HG03196 (cell line): Measurements from ENCODE around the gene PRRG2.

Experiments
- ATAC-seq: cut with Tn5 transposase; IDR thresholded peaks from one replicate; pipeline ENCODE4 v1.9.1; 2021; ENCODE audit not compliant: unreplicated experiment

PRRG2 gene

DNA sequence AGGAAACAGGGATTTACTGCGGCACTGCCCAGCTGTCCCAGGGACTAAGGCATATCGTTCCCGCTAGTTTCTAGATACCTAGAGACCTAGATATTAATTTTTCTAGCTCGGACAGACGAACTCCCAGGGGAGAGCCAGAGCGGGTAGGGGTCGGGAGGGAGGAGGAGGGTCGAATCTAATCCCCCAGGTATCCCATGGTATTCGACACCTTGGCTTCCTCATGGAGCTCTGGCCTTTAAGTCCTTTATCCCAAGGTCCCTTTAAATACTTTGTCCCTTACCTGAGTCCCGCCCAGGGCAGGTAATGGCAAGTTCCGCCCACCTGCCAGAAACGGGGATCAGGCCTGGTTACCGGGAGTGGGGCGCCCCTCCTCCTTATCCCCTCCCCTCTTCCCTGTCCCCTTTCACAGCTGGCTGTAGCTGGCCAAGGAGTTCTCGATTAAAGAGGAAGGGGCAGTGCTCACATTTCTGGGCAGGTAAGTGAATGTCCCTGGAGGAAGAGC is at the start of gene PRRG2:
Gene PRRG2, plus strand, starts transcription at position 310 of the 502 bp plus-strand sequence. CDS start 1,904 bp downstream, outside the sequence.
- ATAC-seq: no peak

DNA sequence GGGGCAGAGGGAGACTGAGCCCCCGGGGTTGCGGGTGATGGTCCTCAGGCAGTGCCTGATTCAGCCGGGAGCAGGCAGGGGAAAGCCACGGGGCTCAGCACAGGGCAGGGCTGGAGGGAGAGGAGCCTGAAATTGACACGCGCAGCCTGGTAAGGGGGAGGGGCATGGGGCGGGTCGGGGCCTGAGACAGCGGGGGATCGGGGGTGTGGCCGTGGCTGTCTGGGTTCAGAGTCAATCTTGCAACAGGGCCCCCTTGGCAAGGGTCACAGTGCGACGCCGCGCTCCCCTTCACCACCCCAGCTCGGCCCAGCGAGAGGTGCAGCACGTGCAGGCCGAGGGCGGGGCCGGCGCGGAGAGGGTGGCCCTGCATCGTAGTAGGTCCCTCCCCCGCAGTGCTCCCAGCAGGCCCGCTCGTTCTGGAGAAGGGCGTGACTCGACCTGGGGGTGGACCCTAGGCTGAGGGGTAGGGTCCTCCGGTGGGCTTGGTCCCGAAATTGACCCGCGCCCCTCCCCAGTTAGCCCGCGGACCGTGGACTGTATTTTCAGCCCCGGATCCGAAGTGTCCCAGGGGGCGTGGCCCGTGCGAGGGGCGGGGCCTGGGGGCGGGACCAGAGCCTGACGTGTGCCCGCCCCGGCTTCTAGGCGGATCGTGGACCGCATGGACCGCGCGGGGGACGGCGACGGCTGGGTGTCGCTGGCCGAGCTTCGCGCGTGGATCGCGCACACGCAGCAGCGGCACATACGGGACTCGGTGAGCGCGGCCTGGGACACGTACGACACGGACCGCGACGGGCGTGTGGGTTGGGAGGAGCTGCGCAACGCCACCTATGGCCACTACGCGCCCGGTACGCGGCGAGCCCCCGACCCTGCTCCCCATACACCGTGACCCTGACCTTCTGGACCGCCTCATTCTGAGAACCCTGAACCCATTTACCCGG is 47.3 kb upstream of the PRRG2 start:
- ATAC-seq: peak; percentile 66

DNA sequence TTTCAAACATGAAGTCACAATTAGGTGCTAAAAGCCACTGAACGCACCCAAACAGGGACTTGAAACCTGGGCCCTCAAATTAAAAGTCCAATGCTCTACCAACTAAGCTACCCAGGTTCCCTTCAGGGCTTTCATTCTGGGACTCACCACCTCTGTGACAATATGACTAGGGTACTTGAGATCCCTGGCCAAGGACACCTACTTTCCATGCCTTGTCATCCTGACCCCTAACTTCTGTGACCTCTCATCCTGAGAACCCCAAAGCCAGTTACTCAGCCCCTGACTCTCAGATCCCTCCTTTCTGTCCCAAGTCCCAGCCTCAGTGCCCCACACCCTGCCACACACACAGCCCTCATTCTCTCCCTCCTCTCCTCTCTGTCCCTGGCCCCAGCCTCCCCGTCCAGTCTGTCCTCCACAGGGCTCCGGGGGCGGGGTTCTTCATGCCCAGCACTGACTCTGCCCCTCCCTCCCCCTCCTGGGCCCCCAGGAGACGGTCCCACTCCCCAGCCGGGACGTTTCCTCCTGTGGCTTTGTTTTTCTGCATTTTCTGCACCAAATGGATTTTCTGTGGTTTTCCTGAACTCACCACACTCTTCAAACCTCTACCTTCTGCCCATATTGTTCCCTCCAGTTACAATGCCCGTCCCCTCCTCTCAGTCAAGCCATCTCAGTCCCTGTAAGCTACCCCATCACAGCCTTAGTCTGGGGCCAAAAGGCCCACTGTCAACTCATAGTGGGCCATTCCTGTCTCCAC is 46.3 kb upstream of the PRRG2 start:
- no peak for ATAC-seq

DNA sequence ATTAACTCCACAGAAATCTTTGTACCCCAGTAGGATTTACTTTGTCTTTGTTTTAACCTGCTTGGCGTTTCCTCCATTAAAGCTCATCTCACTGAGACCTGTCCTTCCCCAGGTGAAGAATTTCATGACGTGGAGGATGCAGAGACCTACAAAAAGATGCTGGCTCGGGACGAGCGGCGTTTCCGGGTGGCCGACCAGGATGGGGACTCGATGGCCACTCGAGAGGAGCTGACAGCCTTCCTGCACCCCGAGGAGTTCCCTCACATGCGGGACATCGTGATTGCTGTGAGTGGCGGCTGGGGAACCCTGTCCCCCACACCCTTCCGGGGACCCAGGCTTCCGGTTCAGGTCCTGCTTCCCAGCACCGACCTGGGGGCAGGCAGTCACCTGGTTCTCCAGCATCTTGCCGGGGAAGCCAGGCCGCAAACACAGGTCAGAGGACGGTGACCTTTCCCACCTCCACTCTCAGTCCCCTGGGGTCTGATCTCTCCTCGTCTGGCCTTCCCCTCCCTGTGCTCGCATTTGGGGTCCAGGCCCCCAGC is 44.1 kb upstream of the PRRG2 start:
- no peak for ATAC-seq

DNA sequence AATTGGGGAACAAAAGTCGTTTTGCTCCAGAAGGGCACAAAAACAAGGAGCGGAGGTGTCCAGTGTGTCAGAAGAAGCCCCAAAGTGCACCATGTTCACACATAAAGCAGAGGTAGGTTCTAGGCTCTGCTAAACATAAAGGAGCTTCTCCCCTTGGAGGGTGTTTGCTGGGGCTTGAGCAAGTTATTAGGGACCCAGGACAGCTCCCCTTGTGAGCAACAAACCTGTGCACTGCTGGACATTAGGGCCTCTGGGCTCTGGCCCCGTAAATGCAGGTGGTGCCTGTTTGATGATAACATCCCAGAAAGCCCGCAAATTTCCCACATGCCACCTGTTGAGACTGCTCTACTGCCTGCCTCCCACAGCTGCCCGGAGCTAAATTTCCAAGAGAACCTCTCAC is 42.5 kb upstream of the PRRG2 start:
- ATAC-seq: no peak

DNA sequence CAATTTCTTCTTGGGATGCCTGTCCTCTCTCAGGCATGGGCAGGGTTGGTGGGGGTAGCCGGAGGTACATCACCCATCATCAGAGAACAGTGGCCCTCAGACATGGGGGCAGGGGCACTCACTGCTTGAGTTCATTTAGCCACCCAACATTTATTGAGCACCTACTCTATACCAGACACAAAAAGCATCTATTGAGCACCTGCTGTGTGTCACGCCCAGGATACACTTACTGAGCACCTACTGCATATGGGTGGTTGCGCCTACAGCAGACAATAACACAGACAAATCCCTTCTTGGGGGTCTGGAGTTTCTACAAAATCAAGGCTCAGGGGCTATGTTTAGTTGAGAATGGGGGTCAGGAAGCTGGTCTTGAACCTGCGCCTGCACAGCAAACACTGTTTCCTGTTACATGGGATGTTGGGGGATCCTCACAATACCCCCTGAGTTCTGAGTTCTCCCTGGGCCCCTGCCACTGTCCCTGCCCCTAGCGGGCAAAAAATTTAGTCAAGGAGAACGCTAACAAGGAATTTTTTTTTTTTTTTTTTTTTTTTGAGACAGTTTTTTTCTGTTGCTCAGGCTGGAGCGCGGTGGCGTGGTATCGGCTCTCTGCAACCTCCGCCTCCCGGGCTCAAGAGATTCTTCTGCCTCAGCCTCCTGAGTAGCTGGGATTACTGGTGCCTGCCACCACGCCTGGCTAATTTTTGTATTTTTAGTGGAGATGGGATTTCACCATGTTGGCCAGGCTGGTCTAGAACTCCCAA is 41.7 kb upstream of the PRRG2 start:
- ATAC-seq: no peak

DNA sequence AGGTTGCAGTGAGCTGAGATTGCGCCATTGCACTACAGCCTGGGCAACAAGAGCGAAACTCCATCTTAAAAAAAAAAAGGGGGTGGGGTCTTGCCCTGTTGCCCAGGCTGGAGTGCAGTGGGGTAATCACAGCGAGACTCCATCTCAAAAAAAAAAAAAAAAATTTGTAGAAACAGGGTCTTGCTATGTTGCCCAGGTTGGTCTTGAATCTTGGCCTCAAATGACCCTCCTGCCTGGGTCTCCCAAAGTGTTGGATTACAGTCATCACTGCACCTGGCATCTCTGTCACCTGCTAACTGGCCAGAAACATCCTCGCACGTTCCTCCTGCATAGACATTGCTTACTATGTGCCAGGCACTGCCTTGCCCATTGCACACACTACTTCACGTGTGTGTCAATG is 39.2 kb upstream of the PRRG2 start:
- no peak for ATAC-seq

DNA sequence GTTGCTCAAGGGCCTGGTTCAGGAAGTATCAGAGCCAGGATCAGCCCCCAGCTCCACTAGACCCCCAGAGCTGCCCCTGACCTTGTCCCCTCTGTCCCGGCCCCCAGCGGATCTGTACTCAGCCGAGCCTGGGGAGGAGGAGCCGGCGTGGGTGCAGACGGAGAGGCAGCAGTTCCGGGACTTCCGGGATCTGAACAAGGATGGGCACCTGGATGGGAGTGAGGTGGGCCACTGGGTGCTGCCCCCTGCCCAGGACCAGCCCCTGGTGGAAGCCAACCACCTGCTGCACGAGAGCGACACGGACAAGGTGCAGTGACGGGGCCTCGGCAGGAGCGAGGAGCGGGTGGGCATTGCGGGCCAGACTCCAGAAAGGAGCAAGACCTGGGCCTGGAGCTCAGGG is 38.7 kb upstream of the PRRG2 start:
- ATAC-seq: no peak

DNA sequence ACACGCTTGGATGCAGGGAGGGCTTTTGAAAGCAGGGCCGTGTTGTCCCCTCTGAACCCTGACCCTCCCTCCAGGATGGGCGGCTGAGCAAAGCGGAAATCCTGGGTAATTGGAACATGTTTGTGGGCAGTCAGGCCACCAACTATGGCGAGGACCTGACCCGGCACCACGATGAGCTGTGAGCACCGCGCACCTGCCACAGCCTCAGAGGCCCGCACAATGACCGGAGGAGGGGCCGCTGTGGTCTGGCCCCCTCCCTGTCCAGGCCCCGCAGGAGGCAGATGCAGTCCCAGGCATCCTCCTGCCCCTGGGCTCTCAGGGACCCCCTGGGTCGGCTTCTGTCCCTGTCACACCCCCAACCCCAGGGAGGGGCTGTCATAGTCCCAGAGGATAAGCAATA is 38.1 kb upstream of the PRRG2 start:
- no peak for ATAC-seq

DNA sequence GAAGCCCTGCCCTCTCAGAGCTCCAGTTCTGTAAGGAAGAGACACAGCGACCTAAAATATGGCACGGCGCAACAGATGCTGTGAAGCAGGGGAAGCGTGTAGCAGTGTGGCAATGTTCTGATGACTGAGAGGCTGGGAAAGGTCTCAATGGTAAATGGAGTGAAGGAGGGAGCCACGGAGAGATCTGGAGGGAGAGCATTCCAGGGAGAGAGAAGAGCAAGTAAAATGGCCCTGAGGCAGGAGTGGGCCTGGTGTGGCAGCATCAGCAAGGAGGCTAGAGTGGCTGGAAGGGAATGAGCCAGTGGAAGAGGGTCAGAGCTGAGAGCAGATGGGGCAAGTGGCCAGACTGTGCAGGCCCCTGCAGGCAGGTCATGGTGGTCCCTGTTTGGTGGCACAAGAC is 37.0 kb upstream of the PRRG2 start:
- ATAC-seq: no peak

DNA sequence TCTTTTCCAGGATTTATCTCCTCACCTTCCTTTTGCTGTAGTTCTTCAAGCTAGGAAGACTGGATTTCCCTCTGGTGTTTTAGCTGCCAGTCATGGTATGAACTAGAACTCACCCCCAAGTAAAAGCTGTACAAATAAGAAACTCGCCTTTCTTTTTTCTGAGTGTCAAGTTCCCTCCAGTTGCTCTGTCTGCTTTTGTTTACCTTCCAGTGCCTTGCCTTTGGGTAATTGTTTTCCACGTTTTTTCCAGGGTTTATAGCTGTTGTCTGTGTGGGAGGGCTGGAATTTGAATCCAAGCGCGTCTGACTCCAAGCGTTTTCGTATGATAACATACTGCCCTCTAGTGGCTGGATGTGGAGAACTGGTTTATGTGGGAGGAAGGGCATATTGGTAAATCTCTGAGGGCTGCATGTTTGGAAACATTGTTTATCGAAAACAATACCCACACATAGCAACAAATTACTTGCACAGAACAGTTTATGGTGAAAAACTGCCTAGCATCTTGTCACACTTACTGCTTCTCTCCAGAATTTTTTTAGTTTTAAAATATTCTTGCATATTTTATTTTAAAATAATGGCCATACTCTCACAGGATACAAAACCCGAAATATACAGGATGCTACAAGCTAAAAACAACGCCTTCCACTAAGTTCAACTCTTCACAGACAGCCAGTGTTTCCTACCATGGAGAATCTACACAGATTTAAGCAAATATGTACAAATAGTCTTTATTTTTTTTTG is 34.1 kb upstream of the PRRG2 start:
- no peak for ATAC-seq

DNA sequence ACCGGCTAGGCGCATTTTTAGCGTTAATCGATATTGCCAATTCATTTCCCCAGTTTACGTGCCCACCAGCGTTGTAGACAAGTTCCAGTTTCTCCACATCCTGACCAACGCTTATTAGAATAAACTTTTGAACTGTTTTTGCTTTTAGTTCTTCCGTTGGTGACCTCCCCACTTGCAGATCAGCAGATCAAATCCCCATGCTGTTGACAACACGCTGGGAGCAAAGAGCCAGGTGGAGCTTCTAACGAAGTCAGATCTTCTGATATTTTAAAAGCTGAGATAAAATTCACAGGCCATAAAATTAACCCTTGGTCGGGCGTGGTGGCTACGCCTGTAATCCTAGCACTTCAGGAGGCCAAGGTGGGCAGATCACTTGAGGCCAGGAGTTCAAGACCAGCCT is 32.1 kb upstream of the PRRG2 start:
- no peak for ATAC-seq

DNA sequence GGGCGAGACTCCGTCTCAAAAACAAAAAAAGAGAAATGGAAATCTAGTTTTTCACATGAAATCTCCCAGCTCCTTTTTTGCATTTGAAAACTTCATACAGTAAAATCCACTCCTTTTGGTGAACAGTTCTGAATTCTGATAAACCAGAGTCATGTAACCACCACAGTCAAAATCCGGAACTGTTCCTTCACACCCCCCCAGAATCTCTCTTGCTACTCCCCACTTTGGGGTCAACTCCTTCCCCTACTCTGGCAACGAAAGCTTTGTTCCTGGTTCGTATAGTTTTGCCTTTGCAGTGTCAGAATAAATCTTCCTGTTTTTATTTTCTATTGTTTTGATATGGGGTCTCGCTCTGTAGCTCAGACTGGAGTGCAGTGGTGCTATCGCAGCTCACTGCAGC is 29.6 kb upstream of the PRRG2 start:
- ATAC-seq: no peak

DNA sequence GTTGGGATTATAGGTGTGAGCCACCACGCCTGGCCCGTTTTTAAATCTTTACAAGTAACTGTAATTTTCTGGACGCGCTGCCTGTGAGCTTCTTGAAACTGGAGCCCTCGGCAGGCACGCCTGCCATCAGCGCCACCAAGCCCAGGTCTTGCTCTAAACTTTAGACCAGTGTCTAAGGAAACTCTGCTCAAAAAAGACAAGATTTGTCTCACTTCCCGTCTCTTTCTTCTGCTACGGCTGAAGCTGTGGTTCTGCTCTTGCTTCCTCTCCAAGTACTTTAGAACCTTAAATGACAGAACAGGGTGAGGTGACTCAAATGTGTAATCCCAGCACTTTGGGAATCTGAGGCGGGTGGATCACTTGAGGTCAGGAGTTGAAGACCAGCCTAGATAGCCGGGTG is 28.4 kb upstream of the PRRG2 start:
- no peak for ATAC-seq

DNA sequence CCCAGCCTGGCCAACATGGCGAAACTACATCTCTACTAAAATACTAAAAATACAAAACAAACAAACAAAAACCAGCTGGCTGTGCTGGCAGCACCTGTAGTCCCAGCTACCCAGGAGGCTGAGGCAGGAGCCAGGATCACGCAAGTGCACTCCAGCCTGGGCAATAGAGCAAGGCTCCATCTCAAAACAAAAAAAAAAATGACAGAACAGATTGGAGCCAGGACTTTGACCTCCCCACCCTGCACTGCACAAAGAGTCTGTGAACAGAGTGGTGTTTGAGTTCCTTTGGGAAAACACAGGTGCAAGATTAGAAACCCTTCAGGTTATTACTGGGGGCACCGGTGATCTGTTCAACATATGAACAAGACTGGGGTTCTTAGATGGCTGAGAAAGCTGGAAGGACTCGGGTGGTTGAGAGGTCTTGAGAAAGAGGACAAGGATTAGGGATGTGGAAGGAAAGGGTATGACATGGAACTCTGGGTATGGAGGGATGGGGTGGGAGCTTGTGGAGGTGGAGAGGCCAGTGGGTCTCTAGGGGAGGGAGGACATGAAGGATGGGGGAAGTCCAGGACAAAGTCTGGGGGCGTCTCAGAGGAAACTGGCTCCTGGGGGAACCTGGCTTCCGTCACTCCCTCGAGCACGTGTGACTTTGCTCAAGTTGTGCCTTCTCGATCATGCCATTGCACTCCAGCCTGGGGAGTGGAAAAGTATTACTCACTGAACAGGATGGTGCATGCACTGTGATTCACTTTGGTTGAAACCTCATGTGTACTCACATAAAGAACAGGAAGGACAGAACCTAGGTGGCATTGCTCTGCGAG is 27.5 kb upstream of the PRRG2 start:
- ATAC-seq: no peak

DNA sequence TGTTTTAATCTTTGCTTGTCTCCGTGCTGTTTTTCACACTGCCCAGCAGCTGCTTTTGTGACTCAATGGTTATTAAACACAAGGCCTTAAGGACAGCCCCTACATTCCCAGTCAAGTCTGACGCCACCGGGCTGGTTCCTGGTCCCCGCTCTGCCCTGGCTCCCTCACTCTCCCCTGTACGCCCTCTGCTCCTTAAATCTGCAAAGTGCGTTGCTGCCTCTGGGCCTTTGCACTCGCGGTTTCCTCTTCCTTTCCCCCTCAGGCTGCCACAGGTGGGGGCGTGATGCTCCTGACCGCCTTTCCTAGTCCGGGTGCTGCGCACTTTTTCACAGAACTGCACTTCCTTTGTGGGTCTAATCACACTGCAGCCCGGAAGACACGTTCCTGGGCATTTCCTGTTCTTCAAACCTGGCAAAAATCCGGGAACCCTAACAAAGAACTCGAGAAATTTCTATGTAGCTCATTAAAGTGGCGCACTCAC is 26.4 kb upstream of the PRRG2 start:
- no peak for ATAC-seq

DNA sequence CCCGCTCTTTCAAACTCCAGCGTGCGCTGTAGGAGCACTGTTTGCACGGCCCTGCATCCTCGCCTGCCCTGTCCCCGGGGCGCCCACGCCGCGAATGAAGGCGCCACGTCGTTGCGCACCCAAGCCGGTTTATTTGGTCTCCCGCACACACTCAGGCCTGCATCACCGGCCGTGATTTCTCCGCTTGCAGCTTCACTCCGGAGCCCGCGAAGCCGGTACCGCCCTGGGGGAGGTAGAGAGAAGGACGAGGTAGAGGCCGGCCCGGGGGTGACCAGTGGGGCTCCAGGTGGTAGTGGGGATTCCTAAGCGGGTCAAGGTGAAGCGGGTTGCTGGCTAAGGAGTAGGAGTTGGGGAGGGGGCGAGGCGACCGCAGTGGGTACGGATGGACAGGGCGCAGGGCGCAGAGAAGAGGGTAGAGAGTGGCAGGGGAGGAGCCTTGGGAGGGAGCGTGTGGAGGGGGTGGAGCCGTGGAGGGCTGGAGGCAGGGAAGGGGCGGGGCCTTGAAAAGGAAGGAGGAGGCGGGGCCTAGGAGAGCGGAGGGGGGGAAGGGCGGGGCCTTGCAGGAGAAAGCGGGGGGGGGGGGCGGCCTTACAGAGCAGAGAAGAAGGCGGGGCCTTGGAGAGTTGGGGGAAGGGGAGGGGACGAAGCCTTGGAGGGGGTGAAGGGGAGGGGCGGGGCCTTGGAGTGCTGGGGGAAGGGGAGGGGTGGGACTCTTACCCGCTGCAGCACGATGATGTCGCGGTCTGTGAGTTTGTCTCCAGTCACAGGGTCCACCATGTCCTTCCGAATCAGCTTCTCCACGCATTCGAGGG is 25.3 kb upstream of the PRRG2 start:
- ATAC-seq: no peak
